Limb (tissue), 2 donors: ENCODE results near the gene TESK2.
A peak's percentile ranks its signal among the peaks of the same experiment; 100 is the strongest.
"Not testable (repeated sequence)": the region's sequence is repeated elsewhere in the genome, so short reads cannot be mapped to it uniquely, and the experiment has no call there.

Experiments used
- DNase-seq, 2 donors: peaks; one replicate each; pipeline ENCODE4 v3.0.0-alpha.2; 2016; ENCODE audit errors: extremely low spot score in 2 of 2

TESK2 gene

DNA sequence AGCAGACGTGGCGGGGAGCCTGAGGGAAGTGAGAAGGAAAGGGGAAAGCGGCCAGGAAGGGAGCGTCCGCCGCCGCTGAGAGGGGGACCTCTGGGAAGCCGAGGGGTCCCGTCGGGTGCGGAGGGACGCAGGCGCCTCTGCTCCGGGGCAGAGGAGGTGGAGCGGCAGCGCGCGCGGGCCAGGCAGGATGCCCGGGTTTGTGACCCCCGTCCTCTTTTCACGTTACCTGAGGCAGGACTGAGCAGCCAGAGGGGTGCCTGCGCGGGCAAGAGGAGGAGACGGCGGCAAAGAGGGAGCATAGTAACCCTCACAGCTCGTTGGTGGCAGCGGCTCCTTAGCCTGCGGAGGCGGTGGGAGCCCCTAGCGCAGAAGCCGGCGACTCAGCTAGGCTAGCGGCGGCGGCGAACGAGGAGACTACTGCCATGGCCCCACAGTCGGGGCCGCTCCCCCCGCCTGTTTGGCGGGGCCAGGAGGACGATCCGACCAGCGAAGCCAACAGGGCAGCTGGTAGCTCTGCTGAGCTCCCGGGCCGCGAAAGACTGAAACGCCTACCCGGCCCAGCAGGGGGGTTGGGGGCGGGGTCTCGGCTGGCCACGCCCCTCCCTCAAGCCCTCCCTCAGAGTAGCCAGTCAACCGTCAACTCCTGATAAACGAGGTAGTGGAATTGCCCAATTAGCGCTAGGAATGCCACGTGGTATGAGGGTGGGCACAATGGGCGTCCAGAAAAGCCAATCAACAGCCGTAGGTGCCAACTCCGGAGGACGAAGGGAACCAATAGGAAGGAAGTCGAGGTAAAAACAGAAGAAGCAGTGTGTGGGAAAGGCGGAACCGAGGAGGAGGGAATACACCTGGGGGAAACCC, at the start of gene TESK2:
TESK2 (minus strand) TSS at position 538 of the 861 bp plus-strand sequence. CDS start 33,378 bp downstream, outside the sequence.
- DNase-seq, result peak; percentile 97 to 98

- no peak for DNase-seq
These were observed 45.9 kb upstream of the TESK2 start for GRCh38 chr1:45536886-45537285.

GRCh38 chr1:45535988-45536766, 45.2 kb upstream of the TESK2 start:
- DNase-seq, result no peak

GRCh38 chr1:45531873-45532272, 40.9 kb upstream of the TESK2 start:
- DNase-seq, result no peak

GRCh38 chr1:45530632-45531135, 39.7 kb upstream of the TESK2 start:
- no peak for DNase-seq

DNA sequence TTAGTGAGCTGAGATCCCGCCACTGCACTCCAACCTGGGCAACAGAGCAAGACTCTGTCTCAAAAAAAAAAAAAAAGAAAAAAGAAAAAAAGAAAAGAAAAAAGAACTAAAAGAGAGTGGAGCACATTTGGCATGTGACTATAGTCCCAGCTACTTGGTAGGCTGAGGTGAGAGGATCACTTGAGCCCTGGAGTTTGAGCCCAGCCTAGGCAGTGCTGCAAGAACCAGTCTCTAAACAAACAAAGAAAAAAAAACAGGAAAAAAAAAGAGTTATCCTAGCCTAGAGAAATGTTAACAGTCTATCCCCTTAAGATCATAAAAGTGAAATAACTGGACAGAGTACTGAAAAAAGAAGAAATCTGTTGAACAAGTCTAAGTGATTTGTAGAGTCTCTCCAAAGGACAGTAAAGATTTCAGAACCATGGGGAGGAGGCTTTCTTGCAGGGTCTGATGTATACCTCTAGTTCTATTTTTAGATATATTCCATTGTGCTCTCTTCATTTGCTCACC, 35.2 kb upstream of the TESK2 start:
- no peak for DNase-seq

DNA sequence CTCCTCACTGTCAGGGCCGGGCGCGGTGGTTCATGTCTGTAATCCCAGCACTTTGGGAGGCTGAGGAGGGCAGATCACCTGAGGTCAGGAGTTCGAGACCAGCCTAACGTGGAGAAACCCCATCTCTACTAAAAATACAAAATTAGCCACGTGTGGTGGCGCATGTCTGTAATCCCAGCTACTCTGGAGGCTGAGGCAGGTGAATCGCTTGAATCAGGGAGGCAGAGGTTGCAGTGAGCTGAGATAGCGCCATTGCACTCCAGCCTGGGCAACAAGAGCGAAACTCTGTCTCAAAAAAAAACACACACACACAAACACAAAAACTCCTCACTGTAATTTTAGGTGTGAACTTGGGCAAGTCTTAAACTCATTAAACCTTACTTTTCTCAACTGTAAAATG, 33.0 kb upstream of the TESK2 start:
- DNase-seq, result not testable (repeated sequence)

- not testable (repeated sequence) for DNase-seq
These were observed 32.6 kb upstream of the TESK2 start for GRCh38 chr1:45523516-45523915.

GRCh38 chr1:45522324-45523104, 31.6 kb upstream of the TESK2 start:
- no peak for DNase-seq

DNA sequence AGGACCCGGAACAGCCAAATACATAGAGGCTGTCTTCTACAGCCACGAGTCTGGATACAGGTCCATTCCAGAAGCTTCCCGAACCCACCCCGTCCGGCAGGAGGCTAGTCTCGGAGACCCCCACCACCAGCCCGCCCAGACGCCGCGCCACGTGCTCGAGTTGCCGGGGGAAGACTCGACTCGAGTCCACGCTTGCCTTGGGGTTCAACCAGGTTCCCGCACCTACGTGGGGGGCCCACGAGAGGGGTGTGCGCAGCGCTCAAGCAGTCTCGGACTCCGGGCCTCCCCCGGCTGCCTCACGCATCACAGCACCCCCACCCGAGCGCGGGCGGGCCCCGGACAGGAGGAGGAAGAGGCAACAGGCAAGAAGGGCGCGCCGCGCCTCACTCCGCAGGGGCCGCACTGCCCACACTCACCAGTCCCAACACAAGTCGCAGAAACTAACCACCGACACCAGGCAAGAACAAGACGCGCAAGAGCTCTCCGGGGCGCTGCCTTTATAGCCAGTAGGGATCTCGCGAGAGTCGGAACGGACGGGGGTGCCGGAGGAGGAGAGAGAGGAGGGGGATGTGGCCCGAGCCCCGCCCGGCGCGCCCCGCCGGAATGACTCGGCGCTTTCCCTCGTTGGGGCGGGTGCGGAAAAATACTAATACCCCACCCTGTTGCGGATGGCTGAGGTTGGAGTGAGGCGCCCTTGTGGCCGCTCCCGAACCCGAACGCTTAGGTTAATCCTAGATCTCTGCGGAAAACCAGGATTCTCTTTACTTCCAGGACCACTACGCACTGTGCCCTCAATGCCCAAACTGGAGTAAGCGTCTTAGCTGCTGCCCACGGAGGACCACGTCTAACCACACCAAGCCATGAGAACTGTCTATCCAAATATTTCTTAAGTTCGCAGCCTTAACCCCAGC, 30.7 kb upstream of the TESK2 start, which contains the start of gene PRDX1:
PRDX1 (minus strand) TSS at position 472 of the 911 bp plus-strand sequence. CDS start 2,841 bp downstream, outside the sequence.
- DNase-seq, result peak; percentile 96 to 99

GRCh38 chr1:45519774-45520173, 28.8 kb upstream of the TESK2 start:
- not testable (repeated sequence) for DNase-seq

DNA sequence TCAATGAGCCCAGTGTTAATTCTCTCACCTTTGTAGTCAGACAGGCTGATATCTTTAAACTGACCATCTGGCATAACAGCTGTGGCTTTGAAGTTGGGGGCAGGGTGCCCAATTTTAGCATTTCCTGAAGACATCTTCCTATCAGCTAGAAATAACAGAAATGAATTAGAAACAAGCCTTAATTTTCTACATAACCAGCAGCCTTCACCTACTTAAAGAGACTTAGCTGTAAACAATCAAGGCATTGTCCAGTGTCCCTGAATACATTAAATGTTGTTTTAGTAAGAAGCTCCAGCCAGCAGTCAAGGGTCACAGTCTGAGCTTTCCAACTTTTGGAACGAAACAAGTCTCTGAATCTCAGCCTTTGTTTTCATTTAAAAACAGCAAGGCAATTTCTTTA, 27.9 kb upstream of the TESK2 start:
- DNase-seq, result no peak

DNA sequence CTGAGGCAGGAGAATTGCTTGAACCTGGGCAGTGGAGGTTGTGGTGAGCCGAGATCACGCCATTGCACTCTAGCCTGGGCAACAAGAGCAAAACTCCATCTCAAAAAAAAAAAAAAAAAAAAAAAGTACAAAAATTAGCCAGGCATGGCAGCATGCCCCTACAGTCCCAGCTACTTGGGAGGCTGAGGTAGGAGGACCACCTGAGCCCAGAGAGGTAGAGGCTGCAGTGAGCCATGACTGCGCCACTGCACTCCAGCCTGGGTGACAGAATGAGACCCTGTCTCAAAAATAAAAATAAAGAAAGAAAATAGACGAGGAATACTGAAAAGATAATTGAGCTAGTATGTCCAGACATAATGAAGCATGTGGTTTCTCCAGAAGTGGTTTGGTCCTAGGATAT, 27.4 kb upstream of the TESK2 start:
- DNase-seq, result not testable (repeated sequence)

GRCh38 chr1:45516465-45516864, 25.5 kb upstream of the TESK2 start:
- DNase-seq, result no peak

DNA sequence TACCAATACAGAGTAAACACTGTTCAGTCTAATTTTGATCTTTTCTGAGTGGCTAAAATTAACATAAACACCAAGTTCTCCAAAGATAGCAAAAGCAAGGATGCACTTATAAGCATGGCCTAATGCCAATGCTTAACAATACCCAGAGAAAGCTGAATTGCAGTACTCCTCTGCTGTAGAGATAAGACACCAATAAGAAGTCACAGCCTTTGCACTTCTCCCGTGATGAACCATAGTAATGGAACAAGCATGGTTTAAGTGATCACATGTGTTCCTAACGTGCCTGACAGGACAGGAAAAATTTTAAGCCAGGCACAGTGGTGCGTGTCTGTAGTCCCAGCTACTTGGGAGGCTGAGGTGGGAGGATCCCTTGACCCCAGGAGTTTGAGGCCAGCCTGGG, 25.1 kb upstream of the TESK2 start:
- no peak for DNase-seq

DNA sequence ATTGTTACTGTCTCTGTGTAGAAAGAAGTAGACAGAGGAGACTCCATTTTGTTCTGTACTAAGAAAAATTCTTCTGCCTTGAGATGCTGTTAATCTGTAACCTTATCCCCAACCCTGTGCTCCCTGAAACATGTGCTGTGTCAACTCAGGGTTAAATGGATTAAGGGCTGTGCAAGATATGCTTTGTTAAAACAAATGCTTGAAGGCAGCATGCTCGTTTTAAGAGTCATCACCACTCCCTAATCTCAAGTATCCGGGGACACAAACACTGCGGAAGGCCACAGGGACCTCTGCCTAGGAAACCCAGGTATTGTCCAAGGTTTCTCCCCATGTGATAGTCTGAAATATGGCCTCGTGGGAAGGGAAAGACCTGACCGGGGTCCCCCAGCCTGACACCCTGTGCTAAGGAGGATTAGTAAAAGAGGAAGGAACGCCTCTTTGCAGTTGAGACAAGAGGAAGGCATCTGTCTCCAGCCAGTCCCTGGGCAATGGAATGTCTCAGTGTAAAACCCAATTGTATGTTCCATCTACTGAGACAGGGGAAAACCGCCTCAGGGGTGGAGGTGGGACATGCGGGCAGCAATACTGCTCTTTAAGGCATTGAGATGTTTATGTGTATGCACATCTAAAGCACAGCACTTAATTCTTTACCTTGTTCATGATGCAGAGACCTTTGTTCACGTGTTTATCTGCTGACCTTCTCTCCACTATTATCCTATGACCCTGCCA, 22.7 kb upstream of the TESK2 start:
- DNase-seq, result not testable (repeated sequence)

DNA sequence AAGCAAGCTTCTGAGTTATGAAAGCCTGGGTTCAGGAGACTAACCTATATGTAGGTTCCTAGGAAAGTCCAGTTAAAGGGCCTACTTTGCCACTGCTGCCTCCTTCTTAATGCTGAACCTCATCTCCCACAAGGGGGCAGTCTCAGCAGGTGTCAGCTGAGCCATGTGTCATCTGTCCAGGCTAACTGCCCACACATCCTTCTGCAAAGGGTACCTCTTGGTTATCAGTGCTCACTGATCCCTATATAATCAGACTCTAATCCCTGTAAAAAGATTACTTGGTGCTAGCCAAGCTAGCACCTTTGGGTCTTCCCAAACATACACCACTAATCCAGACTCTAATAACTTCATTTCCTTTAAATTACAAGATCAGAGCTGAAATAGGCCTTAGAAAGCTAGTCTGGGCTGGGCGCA, 21.7 kb upstream of the TESK2 start:
- peak in 1 of 2 donors; percentile 64 for DNase-seq

DNA sequence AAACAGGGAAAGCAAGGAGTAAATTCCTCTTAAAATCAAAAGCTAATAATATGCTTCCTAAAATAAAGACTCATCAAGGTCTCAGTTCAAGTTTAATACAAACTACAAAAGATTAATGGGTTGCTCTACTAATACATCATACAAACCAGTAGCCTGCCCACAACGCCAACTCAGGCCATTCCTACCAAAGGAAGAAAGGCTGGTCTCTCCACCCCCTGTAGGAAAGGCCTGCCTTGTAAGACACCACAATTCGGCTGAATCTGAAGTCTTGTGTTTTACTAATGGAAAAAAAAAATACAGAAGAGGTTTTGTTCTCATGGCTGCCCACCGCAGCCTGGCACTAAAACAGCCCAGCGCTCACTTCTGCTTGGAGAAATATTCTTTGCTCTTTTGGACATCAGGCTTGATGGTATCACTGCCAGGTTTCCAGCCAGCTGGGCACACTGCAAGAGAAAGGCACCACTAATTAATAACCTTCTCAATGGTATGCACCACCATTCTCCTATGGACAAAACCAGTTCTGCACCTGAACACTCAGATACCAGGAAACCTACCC, 20.1 kb upstream of the TESK2 start:
- DNase-seq, result no peak
